Measurements from ENCODE around the gene DYNC1LI1.
"Not testable (repeated sequence)": the region's sequence is repeated elsewhere in the genome, so short reads cannot be mapped to it uniquely, and the experiment has no call there.

Gene DYNC1LI1

GRCh38 chr3:32531010-32531647 lies 39.5 kb downstream of the DYNC1LI1 start:
- DNase-seq (ENCODE audit: low read depth) = no peak

- no peak for DNase-seq (ENCODE audit: low read depth)
Measured at GRCh38 chr3:32525720-32526119, 44.9 kb downstream of the DYNC1LI1 start.

GRCh38 chr3:32522682-32523081 lies 48.0 kb downstream of the DYNC1LI1 start:
- no peak for DNase-seq (ENCODE audit: low read depth)

- not testable (repeated sequence) for DNase-seq (ENCODE audit: low read depth)
Measured at GRCh38 chr3:32518921-32519320, 51.7 kb downstream of the DYNC1LI1 start.

- not testable (repeated sequence) for DNase-seq (ENCODE audit: low read depth)
Measured at GRCh38 chr3:32516751-32517150, 53.9 kb downstream of the DYNC1LI1 start.

DNA sequence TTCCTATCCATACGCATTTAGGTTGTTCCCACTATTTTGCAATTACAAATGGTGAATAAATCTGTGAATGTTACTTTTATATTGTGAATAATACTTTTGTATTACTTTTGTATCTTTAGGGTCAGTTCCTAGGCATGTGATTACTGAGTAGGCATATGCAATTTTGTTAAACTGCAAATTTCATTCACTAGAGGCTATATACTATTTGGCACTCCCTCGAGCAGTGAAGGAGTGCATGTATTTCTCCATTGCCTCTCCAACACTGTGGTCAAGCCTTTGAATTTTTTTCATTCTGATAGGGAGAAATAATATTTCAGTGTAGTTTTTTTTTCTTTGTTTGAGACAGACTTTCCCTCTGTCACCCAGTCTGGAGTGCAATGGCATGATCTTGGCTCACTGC lies 59.7 kb downstream of the DYNC1LI1 start:
- DNase-seq (ENCODE audit: low read depth) = no peak

DNA sequence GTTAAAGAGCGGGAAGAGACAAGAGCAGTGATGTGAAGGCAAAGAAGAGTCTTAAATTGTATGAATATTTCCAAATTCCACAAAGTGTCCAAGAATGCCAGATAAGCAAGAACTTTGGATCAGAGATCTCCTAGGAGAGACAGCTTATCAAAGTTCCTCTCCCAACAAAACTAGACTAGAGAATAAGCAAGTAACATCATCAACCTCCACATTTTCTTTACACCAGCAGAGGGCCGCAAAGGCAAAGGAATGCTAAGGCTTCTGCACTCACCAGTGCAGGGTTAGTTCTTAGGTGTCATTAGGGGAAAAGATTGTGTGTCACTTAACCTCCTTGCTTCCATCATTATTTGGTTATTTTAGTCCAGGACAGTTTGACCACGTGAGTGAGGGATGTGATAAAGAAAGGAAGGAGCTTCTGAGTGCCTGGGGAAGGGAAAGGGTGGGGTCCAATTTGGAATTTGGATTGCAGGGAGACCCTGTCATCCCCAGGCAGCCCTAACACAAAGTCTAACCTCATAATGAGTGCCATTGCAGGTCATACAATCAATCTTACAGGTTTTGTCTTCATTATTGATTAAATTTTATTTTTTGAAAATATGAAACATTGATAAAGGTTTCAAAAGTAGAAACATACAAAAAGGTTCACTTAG lies 60.5 kb downstream of the DYNC1LI1 start:
- peak; percentile 21 for DNase-seq (ENCODE audit: low read depth)

GRCh38 chr3:32508711-32509110 lies 61.9 kb downstream of the DYNC1LI1 start:
- no peak for DNase-seq (ENCODE audit: low read depth)

- no peak for DNase-seq (ENCODE audit: low read depth)
Measured at GRCh38 chr3:32506466-32506865, 64.2 kb downstream of the DYNC1LI1 start.

DNA sequence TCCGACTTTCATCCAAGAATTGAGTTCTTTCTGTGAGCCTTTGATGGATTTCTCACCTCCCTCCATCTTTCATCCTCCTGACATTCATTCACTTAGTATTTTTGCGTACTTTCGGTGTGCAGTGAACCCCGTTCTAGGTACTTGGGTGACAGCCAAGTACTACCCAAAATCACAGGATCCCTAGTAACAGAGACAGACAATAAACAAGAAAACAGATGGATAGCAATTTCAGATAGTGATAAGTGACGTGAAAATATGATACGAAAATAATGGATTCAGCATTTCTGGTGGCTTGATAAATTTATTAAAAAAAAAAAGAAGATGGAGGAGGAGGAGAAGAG lies 67.7 kb downstream of the DYNC1LI1 start:
- DNase-seq (ENCODE audit: low read depth) = no peak

DNA sequence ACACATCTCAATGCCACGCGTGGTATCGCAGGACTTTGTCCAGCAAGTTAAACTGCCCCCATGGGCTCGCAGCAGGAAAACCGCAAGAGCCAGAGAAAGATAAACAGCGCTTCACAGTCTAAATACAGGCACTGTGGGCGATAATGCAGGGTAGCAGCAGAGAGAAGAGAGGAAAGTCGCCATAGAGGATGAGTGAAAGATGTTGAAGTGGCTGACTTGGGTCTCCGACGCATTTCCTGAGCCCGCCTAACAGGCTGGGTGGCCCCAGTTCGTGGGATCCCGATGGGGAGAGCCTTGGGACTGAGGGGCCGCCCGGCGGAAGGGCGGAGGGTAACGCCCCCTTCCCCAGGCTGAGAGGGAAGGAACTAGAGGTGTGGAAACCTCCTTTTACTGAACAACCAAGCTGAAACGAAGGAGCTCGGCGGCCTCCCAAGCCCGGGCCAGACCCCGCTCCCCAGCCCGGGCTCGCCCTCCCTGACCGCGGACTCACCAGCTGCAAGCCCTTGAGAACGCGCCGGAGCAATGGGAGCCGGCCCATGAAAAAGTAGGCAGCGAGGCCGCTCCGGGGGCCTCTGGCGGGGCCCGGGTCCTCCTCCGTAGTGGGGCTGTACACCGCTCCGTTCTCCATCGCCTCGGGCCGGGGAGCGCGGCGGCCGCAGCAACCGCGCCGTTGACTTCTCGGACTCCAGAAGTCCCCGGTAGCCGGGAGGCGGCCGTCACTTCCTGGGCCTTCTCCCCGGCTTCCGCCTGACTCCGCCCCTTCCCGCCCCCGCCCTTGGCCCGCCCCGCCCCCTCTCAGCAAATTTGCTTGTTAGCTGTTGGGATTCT lies 68.3 kb downstream of the DYNC1LI1 start, which contains the start of gene CMTM6:
CMTM6 (minus strand) TSS at position 735 of the 828 bp plus-strand sequence; CDS start at position 628, 107 bp downstream.
- peak; percentile 61 for DNase-seq (ENCODE audit: low read depth)

DNA sequence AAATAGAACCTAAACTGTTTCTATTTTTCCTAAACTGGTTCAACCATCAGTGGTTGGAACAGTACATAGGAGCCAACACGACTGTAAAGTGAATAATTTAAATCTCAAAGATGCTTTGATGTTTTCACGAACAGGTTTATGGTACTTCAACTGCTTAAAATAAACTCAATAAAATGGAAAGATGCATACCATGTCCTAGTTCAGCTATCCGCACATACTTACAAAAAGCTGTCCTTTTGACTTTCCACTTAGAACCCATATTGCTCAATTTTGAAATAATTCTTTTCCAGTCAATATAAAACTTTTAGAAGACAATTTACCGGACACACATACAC lies 68.9 kb downstream of the DYNC1LI1 start:
- no peak for DNase-seq (ENCODE audit: low read depth)

DNA sequence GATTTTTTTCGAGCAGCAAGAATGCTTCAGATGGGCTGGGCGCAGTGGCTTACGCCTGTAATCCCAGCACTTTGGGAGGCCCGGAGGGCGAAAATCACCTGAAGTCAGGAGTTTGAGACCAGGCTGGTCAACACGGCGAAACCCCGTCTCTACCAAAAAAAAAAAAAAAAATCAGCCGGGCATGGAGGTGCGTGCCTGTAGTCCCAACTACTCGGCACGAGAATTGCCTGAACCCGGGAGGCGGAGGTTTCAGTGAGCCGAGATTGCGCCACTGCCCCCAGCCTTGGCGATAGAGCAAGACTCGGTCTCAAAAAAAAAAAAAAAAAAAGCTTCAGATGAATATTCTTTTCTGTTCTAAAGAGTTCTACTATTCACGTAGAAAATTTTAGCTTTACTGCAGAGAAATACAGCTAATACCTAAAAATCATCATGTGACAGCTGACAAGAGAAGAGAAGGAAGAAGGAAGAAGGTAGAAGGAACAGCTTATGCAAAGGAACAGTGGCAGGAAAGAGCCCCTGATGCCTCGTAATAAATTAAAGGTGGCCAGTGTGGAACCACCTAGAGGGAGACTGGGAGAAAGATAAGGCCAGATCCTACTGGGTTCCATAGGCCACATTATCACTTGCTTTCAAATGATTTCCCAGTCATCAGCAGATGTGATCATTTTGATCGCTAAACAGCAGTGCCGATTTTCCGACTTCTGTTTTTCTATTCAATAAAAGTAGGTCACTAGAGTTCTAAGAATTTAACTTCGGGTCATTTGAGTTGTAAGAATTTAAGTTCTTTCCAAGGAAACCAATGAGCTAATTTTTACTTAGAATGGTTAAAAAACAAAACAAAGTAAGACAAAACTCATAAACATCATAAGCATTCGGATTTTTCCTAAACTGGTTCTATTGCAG lies 69.5 kb downstream of the DYNC1LI1 start:
- no peak for DNase-seq (ENCODE audit: low read depth)

DNA sequence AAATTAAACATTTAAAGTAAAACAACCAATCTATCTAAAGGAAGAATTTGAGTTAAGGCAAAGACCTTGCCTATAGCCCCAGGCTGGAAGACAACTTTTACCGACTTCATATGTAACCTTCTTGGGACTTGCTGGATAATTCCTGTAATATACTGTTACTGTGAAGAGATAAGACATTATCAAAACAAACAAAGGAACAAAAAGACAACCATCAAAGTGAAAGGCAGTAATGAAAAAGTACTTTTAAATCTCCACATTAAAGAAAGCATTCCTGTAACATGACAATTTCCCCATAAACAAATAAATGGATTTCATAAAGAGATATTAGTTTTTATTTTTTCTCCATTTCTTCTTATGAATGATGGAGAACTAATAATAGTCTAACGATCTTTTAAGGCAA lies 70.4 kb downstream of the DYNC1LI1 start:
- no peak for DNase-seq (ENCODE audit: low read depth)

DNA sequence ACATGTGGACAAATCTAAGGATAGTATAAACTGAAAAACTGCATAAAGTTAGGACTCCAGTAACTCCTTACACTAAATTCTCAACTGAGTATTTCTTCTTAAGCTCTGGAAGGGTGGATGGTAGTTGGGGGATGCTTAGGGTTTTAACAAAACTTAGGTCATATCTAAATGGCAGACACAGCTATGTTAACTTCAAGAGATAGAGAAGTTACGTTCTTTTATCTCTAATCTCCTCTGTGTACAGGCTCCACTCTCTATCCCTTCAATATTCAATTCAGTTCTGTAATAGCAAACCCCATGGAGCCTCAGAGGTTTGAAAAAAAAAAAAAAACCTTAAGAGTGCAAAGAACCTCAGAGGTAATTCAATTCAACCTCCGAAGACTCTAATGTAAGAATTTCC lies 71.1 kb downstream of the DYNC1LI1 start:
- no peak for DNase-seq (ENCODE audit: low read depth)

- no peak for DNase-seq (ENCODE audit: low read depth)
Measured at GRCh38 chr3:32498992-32499391, 71.7 kb downstream of the DYNC1LI1 start.

DNA sequence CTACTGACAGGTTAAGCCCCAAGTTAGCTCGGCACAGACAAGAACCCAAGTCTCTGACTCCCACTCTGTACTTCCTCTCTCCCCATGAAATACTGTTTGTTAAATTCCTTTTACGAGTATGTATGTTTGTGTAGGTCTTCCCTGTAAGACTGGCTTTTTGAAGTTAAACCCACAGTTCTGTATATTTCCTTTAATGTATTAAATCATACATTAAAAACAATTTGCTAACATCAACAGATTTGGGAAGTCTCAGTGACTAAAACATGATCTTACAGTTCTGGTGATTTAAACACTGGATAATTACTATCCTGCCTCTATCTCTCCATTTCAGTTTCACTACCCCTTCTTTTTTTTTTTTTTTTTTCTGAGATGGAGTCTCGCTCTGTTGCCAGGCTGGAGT lies 72.4 kb downstream of the DYNC1LI1 start:
- no peak for DNase-seq (ENCODE audit: low read depth)

DNA sequence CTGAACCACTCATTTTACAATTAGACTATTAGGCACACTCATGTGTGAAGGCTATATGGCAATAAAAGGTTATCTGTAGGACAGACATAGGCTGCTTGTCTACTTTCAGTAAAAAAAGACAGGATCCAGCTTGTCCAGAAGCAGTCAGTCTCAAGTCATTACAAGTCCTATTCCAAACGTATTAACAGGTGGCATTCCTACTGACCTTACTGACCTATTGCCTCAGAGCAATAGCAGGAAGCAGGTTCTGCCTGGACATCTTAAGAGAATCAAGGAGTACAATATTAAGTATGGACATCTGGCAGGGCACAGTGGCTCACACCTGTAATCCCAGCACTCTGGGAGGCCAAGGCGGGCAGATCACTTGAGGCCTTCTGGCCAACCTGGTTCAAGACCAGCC lies 75.0 kb downstream of the DYNC1LI1 start:
- no peak for DNase-seq (ENCODE audit: low read depth)

DNA sequence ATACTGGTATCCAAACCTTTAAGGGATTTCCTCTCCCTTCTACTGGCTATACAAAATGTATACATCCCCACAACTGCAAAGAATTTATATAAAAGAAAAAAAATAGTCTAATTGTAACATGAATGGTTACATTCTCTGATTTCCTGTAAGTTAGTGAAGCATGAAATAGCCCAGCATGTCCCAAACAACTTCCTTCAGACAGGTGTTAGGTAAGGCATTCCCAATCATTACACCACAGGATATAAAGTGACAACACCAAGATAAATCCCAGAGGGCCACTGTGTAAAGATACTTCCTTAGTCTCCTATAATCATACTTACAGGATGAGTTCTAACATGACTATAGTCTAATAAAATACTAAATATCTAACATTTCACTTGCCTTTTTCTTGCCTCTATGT lies 75.6 kb downstream of the DYNC1LI1 start:
- DNase-seq (ENCODE audit: low read depth) = no peak

DNA sequence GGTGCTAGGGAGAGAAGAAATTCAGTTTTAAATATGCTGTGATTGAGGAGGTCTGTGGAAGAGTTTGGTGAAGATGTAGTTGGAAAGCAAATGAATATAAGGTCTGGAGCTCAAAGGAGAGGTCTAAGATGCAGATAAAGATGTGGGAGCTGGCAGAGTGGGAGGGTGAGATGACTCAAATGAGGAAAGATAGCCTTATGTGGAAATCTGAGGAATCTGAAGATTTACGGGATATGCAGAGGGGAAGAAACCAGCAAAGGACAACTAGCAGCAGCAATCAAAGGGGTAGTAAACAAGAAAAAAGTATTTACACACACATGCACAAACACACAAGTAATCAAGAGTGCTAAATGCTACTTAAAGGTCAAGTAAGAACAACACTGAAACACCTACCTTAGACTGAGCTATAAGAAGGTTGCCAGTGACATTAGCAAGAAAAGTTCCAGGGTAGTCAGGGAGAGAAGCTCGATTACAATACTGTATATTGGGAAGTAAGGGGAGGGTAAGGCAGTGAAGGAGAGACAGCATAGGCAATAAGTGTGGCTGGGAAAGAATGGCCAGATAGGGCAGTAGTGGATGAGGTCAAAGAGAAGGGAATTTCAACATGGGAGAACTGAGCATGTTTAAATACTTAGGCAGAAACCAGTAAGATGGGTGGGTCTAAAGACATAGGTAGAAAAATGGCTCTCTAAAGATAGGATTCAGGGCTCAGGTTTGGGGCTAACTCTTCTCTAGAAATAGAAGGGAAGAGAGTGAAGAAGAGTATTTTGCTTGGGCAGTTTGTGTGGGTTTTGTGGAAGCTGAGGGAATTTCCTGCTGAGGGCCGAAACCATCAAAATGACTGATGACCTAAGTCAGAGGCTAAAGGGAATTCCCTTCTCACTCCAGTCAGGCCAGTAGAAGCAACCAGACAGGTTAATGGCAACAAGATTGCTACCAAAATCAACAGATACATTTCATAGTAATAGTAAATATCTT lies 76.9 kb downstream of the DYNC1LI1 start:
- DNase-seq (ENCODE audit: low read depth) = no peak

Data from activated T-helper 1 cell treated with Interleukin-2 at 50 U/mL for 16 hours (primary cell).